Esophagus squamous epithelium (tissue), 4 donors: ENCODE measurements around the gene ADGRE3.

Experiments
- CTCF ChIP-seq, 6 experiments: fragments of 450-650 bp in 4 of 6; fragments of 200-600 bp in 2 of 6; sonication (generic) in 2 of 6; IDR thresholded peaks; one replicate each; pipeline ENCODE4 v1.5.1; 2016 to 2019; ENCODE audit warnings: antibody characterized with exemption in 6 of 6, mild to moderate bottlenecking in 4 of 6, moderate library complexity in 4 of 6
- POLR2A ChIP-seq, 4 donors: fragments of 450-650 bp; IDR thresholded peaks; one replicate each; pipeline ENCODE4 v1.6.1; 2017; ENCODE audit warnings: antibody characterized with exemption in 4 of 4, mild to moderate bottlenecking in 4 of 4, moderate library complexity in 3 of 4

GRCh38 chr19:14686411-14686810 is 11.8 kb upstream of the ADGRE3 start:
- TF ChIP-seq CTCF (IDR thresholded peaks at IDR 0.05) (peak in 4 of 6 experiments; percentile 13 to 44 (median 30)), POLR2A (IDR thresholded peaks at IDR 0.05) (no peak)
